Heart left ventricle (tissue), 16 donors: ENCODE data around the gene QSOX2. TPM values are rescaled to one million over a fixed set of nuclear protein-coding genes. Genes with fewer than 3 reads are reported as not detected.

Experiments
- ATAC-seq, 4 donors: fragments of 200-7000 bp; cut with Tn5 transposase; one replicate each; pipeline ENCODE4 v1.9.1; 2020 to 2022; ENCODE audit warnings: moderate library complexity in 4 of 4, mild to moderate bottlenecking in 3 of 4, moderate number of reproducible peaks in 1 of 4
- DNase-seq, 5 donors: peaks; one replicate each; pipeline ENCODE4 v3.0.0-alpha.2; 2020
- H3K27ac ChIP-seq, 12 donors: fragments of 200-600 bp; sonication (generic) in 4 of 12; one replicate each; pipeline versions ENCODE4 v1.5.0 to v1.8.0; 2016 to 2022; ENCODE audit warnings: mild to moderate bottlenecking in 2 of 12
- H3K27me3 ChIP-seq, 9 donors: fragments of 200-600 bp; sonication (generic) in 2 of 9; one replicate each; pipeline versions ENCODE4 v1.5.1 to v1.8.0; 2016 to 2022; ENCODE audit warnings: mild to moderate bottlenecking in 3 of 9
- H3K36me3 ChIP-seq, 9 donors: fragments of 200-600 bp; sonication (generic) in 2 of 9; one replicate each; pipeline versions ENCODE4 v1.5.0 to v1.8.0; 2018 to 2022; ENCODE audit warnings: mild to moderate bottlenecking in 2 of 9
- H3K4me1 ChIP-seq, 12 donors: fragments of 200-600 bp; sonication (generic) in 4 of 12; one replicate each; pipeline versions ENCODE4 v1.5.0 to v1.8.0; 2016 to 2022; ENCODE audit warnings: mild to moderate bottlenecking in 3 of 12
- H3K4me3 ChIP-seq, 12 donors: fragments of 200-600 bp; sonication (generic) in 4 of 12; one replicate each; pipeline versions ENCODE4 v1.5.0 to v1.8.0; 2017 to 2022; ENCODE audit warnings: mild to moderate bottlenecking in 9 of 12, moderate library complexity in 4 of 12
- H3K9me3 ChIP-seq, 12 donors: fragments of 200-600 bp; sonication (generic) in 4 of 12; one replicate each; pipeline versions ENCODE4 v1.5.0 to v1.8.0; 2016 to 2022; ENCODE audit warnings: mild to moderate bottlenecking in 1 of 12
- POLR2A ChIP-seq, 2 donors: fragments of 450-650 bp; IDR thresholded peaks; one replicate each; pipeline ENCODE4 v1.6.1; 2017; ENCODE audit warnings: antibody characterized with exemption in 2 of 2, mild to moderate bottlenecking in 2 of 2, moderate library complexity in 2 of 2
- WGBS, 4 donors: extraction: QIAGEN DNeasy Blood & Tissue Kit in 2 of 4; methylation state at CpG; one replicate each; pipeline versions ENCODE4 v1.1.5 to v1.1.7; 2013 to 2018; 5-methylcytosine and 5-hydroxymethylcytosine counted together
- intact Hi-C, 10 donors: fragments of 100-400 bp; cut with DNase I; formaldehyde crosslinking; loops; one replicate each; pipeline versions ENCODE4 v1.11.1 to v1.14.2; 2022
- polyA plus RNA-seq, 2 donors: library from polyadenylated mRNA; stranded (reverse); fragments of 200-250 nt; gene quantifications; one replicate each; pipeline ENCODE4 v1.2.3, GENCODE V29; 2013
- total RNA-seq, 9 donors: library from RNA; depleted of rRNA in 2 of 9; stranded (reverse); fragments of >200 nt in 2 of 9; fragmentation: NEBNext Ultra II Directional in 3 of 9; extraction: Animal tissue kit (Norgen Biotek cat#: 25700) in 3 of 9; gene quantifications; one replicate each; pipeline versions ENCODE4 v1.1.0 to v1.2.4, GENCODE V29; 2016 to 2023
- TF ChIP-seq, protein P1 (sequence below), 12 donors: fragments of 200-600 bp; sonication (generic) in 4 of 12; IDR thresholded peaks; one replicate each; pipeline versions ENCODE4 v1.5.0 to v1.8.0; 2018 to 2022; ENCODE audit warnings: antibody characterized with exemption in 12 of 12, mild to moderate bottlenecking in 5 of 12
- donor health status: ischemic (EF 13 %, LVEDD 7.1; RV severe dilation, severe dysfunction).
- donor health status: healthy with polysubstance abuse.
- donor health status: DM: no; HTN: yes; CAD: no.
- donor health status: DM: no; HTN: no; CAD: no.
- donor health status: ischemic (EF 25% LVEDD 6.9; RV normal size, moderate dysfunction).
- donor health status: ischemic (EF 25% LVEDD 5.7; RV mildly dilated, moderate dysfunction).
- donor health status: healthy.
- donor health status: DM: yes; HTN: yes; CAD: no.
- donor health status: ischemic (EF 35%, LVEDD 5.7; RV mildly dilated, moderate dysfunction).
- donor health status: nonischemic (EF 11% LVEDD 7.7; RV severe dilation, severe dysfunction).
- donor health status: DM: yes; HTN: yes; CAD: no.
- donor health status: PGD.
- donor health status: ischemic (EF 29% LVEDD 5.4; RV normal size, mild dysfunction).
- donor health status: nonischemic (EF 23%, LVEDD 6.1; RV moderate dilation, normal function).

The QSOX2 gene
- total and polyA plus RNA-seq, 11 donors: 4.3 to 9.9 (median 5.9) TPM

- peak overlapping the region in 5 of 12 donors; percentile 1 to 42 (median 3) for H3K4me3 ChIP-seq
- ATAC-seq: peak in 2 of 4 donors; percentile 42 to 90
Measured at GRCh38 chr9:136231478-136232297, 13.9 kb downstream of the QSOX2 start.

GRCh38 chr9:136230773-136231172 lies 14.8 kb downstream of the QSOX2 start:
- H3K27me3 ChIP-seq: no peaks in the 10 kb centered on the region
- no peak for ATAC-seq
- peaks cover 0 to 9% (median 5%) of the 10 kb centered on the region in 9 donors for H3K36me3 ChIP-seq
- TF ChIP-seq, protein P1, sequence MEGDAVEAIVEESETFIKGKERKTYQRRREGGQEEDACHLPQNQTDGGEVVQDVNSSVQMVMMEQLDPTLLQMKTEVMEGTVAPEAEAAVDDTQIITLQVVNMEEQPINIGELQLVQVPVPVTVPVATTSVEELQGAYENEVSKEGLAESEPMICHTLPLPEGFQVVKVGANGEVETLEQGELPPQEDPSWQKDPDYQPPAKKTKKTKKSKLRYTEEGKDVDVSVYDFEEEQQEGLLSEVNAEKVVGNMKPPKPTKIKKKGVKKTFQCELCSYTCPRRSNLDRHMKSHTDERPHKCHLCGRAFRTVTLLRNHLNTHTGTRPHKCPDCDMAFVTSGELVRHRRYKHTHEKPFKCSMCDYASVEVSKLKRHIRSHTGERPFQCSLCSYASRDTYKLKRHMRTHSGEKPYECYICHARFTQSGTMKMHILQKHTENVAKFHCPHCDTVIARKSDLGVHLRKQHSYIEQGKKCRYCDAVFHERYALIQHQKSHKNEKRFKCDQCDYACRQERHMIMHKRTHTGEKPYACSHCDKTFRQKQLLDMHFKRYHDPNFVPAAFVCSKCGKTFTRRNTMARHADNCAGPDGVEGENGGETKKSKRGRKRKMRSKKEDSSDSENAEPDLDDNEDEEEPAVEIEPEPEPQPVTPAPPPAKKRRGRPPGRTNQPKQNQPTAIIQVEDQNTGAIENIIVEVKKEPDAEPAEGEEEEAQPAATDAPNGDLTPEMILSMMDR (IDR thresholded peaks at IDR 0.05): no peak
- TF ChIP-seq POLR2A (IDR thresholded peaks at IDR 0.05): no peak
- no peak for DNase-seq
- no peak overlapping the region for H3K27ac ChIP-seq
- intact Hi-C loops: no loop called here
- WGBS, 4 donors: 91 to 97% (median 95%) methylated on average over 9 of the region's 9 CpGs
- H3K4me1 ChIP-seq: peaks cover 0 to 8% (median 0%) of the 10 kb centered on the region in 12 donors
- no peak overlapping the region for H3K4me3 ChIP-seq
- no peaks in the 10 kb centered on the region for H3K9me3 ChIP-seq

More at GRCh38 chr9:136231478-136232297, 13.9 kb downstream of the QSOX2 start:
- intact Hi-C loops: no loop called here
- WGBS, 4 donors: 68 to 72% (median 70%) methylated on average over 29 to 31 of the region's 31 CpGs
- Histone ChIP-seq H3K27me3 (no peaks in the 10 kb centered on the region), H3K27ac (peak overlapping the region in 3 of 12 donors; percentile 22 to 47 (median 33)), H3K9me3 (no peaks in the 10 kb centered on the region), H3K36me3 (peaks cover 0 to 18% (median 5%) of the 10 kb centered on the region in 9 donors), H3K4me1 (peaks cover 0 to 8% (median 0%) of the 10 kb centered on the region in 12 donors)
- DNase-seq: no peak
- TF ChIP-seq, protein P1 (IDR thresholded peaks at IDR 0.05): no peak
- TF ChIP-seq POLR2A (IDR thresholded peaks at IDR 0.05): no peak

- intact Hi-C loops: no loop called here
- no peak for TF ChIP-seq POLR2A (IDR thresholded peaks at IDR 0.05)
- TF ChIP-seq, protein P1 (IDR thresholded peaks at IDR 0.05): no peak
- H3K27ac ChIP-seq: no peak overlapping the region
- peaks cover 0 to 7% (median 3%) of the 10 kb centered on the region in 9 donors for H3K36me3 ChIP-seq
- no peaks in the 10 kb centered on the region for H3K9me3 ChIP-seq
- ATAC-seq (no peak), DNase-seq (no peak)
- WGBS, 4 donors: 90 to 96% (median 92%) methylated on average over 10 of the region's 10 CpGs
- H3K27me3 ChIP-seq: no peaks in the 10 kb centered on the region
- peaks cover 0 to 8% (median 0%) of the 10 kb centered on the region in 12 donors for H3K4me1 ChIP-seq
- H3K4me3 ChIP-seq: no peak overlapping the region
Measured at GRCh38 chr9:136230365-136230764, 15.2 kb downstream of the QSOX2 start.
